Caco-2 (cell line): ENCODE results near the gene PLEKHA8. TPM values are rescaled to one million over a fixed set of nuclear protein-coding genes. Genes with fewer than 3 reads are reported as not detected.

Experiments used
- BruUV-seq: library from RNA; stranded (reverse); fragments of 400-500 nt; replicated peaks from 2 replicates; lab custom pipeline; 2021; lab: Mats Ljungman, UMichigan
- CTCF ChIA-PET: fragments of 300-600 bp; sonication (Branson Sonifier 250); formaldehyde crosslinking; loops from one replicate; lab custom pipeline; 2022; ENCODE audit warnings: antibody characterized with exemption; lab: Charles Lee
- POLR2A ChIA-PET: fragments of 300-600 bp; sonication (Branson Sonifier 250); formaldehyde crosslinking; loops from one replicate; lab custom pipeline; 2022; ENCODE audit warnings: antibody characterized with exemption; lab: Charles Lee
- DNase-seq, 2 experiments: peaks; one replicate each; pipeline versions ENCODE4 v3.0.0 to v3.0.0-alpha.2; 2020 to 2022
- H3K27me3 ChIP-seq: replicated peaks from 2 replicates; pipeline ENCODE4 v1.6.0; 2011; ENCODE audit warnings: low read length; ENCODE audit not compliant: control insufficient read depth, insufficient read depth
- H3K36me3 ChIP-seq: 2 replicates; pipeline ENCODE4 v1.5.1; 2011; ENCODE audit warnings: low read length; ENCODE audit not compliant: control insufficient read depth, insufficient read depth
- H3K4me1 ChIP-seq: fragments of 250-450 bp; sonication (Bioruptor Pico); 2 replicates; pipeline ENCODE4 v1.5.1; 2020; ENCODE audit warnings: mild to moderate bottlenecking
- H3K4me3 ChIP-seq: 2 replicates; pipeline ENCODE4 v1.5.1; 2011; ENCODE audit warnings: low read depth, mild to moderate bottlenecking, control low read depth, low read length
- H3K9me3 ChIP-seq: fragments of 250-450 bp; sonication (Bioruptor Pico); 2 replicates; pipeline ENCODE4 v1.5.1; 2020; ENCODE audit warnings: mild to moderate bottlenecking, moderate library complexity
- H3K27ac Mint-ChIP-seq: one replicate; pipeline ENCODE4 v1.8.0; 2022; ENCODE audit warnings: mixed read lengths; ENCODE audit not compliant: unreplicated experiment
- H3K27me3 Mint-ChIP-seq: one replicate; pipeline ENCODE4 v1.8.0; 2022; ENCODE audit warnings: mixed read lengths; ENCODE audit not compliant: insufficient read depth, unreplicated experiment
- H3K36me3 Mint-ChIP-seq: one replicate; pipeline ENCODE4 v1.8.0; 2022; ENCODE audit warnings: mild to moderate bottlenecking, mixed read lengths; ENCODE audit not compliant: insufficient read depth, unreplicated experiment
- H3K4me1 Mint-ChIP-seq: one replicate; pipeline ENCODE4 v1.8.0; 2022; ENCODE audit warnings: low read depth, mixed read lengths; ENCODE audit not compliant: unreplicated experiment
- H3K4me3 Mint-ChIP-seq: one replicate; pipeline ENCODE4 v1.8.0; 2022; ENCODE audit warnings: mild to moderate bottlenecking, moderate library complexity, mixed read lengths; ENCODE audit not compliant: unreplicated experiment
- H3K9me3 Mint-ChIP-seq: one replicate; pipeline ENCODE4 v1.8.0; 2022; ENCODE audit warnings: mixed read lengths; ENCODE audit not compliant: unreplicated experiment
- CTCF ChIP-seq, 2 experiments: fragments of 200-600 bp in 1 of 2; IDR thresholded peaks; 1 replicate in 1 of 2; 2 replicates in 1 of 2; pipeline versions ENCODE4 v1.5.1 to v1.8.0; 2011 to 2022; ENCODE audit warnings: antibody characterized with exemption in 1 of 2, control low read depth in 1 of 2, inconsistent platforms in 1 of 2, low read depth in 1 of 2, low read length in 1 of 2, mild to moderate bottlenecking in 1 of 2, moderate library complexity in 1 of 2; ENCODE audit not compliant: insufficient read depth in 1 of 2, severe bottlenecking in 1 of 2, unreplicated experiment in 1 of 2
- intact Hi-C: fragments of 100-400 bp; cut with micrococcal nuclease; formaldehyde crosslinking; loops from one replicate; pipeline ENCODE4 v1.10.0; 2022; ENCODE audit not compliant: unreplicated experiment
- total RNA-seq: library from RNA; stranded (reverse); gene quantifications from 2 replicates; pipeline ENCODE4 v1.2.3, GENCODE V29; 2022

The PLEKHA8 gene
- total RNA-seq, 1 experiment from 2014 or later = 32.5 TPM

- no peaks in the 10 kb centered on the region for H3K9me3 ChIP-seq
- Mint-ChIP-seq H3K27me3 (peaks cover 4% of the 10 kb centered on the region), H3K4me1 (no peaks in the 10 kb centered on the region), H3K36me3 (no peaks in the 10 kb centered on the region), H3K4me3 (no peak overlapping the region), H3K9me3 (no peaks in the 10 kb centered on the region), H3K27ac (no peak overlapping the region)
- no TSS peak for BruUV-seq
- no peak for DNase-seq
- H3K36me3 ChIP-seq = no peaks in the 10 kb centered on the region
- no peak for TF ChIP-seq CTCF (IDR thresholded peaks at IDR 0.05; ENCODE audit: insufficient read depth in 1 of 2, low read depth in 1 of 2, low read length in 1 of 2, severe bottlenecking in 1 of 2, unreplicated experiment in 1 of 2)
- ChIA-PET POLR2A (no interaction called here), CTCF (interaction anchor here (0.7 kb wide), 1 partner anchor 236 kb away, joined by 3 read pairs; no protein-coding TSS in a partner anchor)
- H3K27me3 ChIP-seq = no peaks in the 10 kb centered on the region
- peaks cover 15% of the 10 kb centered on the region; the same call in 1 of the 2 replicates for H3K4me1 ChIP-seq
- intact Hi-C loops = no loop called here
- no peak overlapping the region for H3K4me3 ChIP-seq
These were observed 134.5 kb downstream of the PLEKHA8 start for GRCh38 chr7:30162622-30163124.

GRCh38 chr7:30163231-30163894 is 135.2 kb downstream of the PLEKHA8 start:
- Mint-ChIP-seq H3K36me3 (no peaks in the 10 kb centered on the region), H3K9me3 (no peaks in the 10 kb centered on the region), H3K4me1 (no peaks in the 10 kb centered on the region), H3K27ac (no peak overlapping the region), H3K27me3 (peaks cover 9% of the 10 kb centered on the region), H3K4me3 (no peak overlapping the region)
- peaks cover 15% of the 10 kb centered on the region; the same call in 1 of the 2 replicates for H3K4me1 ChIP-seq
- POLR2A ChIA-PET = no interaction called here
- H3K9me3 ChIP-seq = no peaks in the 10 kb centered on the region
- no peaks in the 10 kb centered on the region for H3K27me3 ChIP-seq
- no peak for TF ChIP-seq CTCF (IDR thresholded peaks at IDR 0.05; ENCODE audit: insufficient read depth in 1 of 2, low read depth in 1 of 2, low read length in 1 of 2, severe bottlenecking in 1 of 2, unreplicated experiment in 1 of 2)
- DNase-seq = no peak
- H3K4me3 ChIP-seq = no peak overlapping the region
- CTCF ChIA-PET = interaction anchor here (0.5 kb wide), 1 partner anchor 295 kb away, joined by 3 read pairs; no protein-coding TSS in a partner anchor
- H3K36me3 ChIP-seq = no peaks in the 10 kb centered on the region
- intact Hi-C loops = no loop called here
- BruUV-seq = no TSS peak

GRCh38 chr7:30164567-30164966 is 136.4 kb downstream of the PLEKHA8 start:
- H3K27ac Mint-ChIP-seq = no peak overlapping the region
- peak in 1 of 2 experiments; percentile 46 for DNase-seq
- intact Hi-C loops = loop anchor here (1.0 to 2.0 kb wide), 3 partner anchors 62 to 400 kb away; no protein-coding TSS in a partner anchor
- H3K4me1 Mint-ChIP-seq = no peaks in the 10 kb centered on the region
- BruUV-seq = no TSS peak
- no peaks in the 10 kb centered on the region for H3K9me3 ChIP-seq
- H3K4me1 ChIP-seq = peaks cover 15% of the 10 kb centered on the region; the same call in 1 of the 2 replicates
- ChIA-PET CTCF (interaction anchor here (0.6 to 1.2 kb wide), 8 partner anchors 8 to 399 kb away, joined by 3 to 10 read pairs (median 3); no protein-coding TSS in a partner anchor), POLR2A (no interaction called here)
- no peaks in the 10 kb centered on the region for H3K36me3 ChIP-seq
- no peak overlapping the region for H3K4me3 ChIP-seq
- no peak overlapping the region for H3K4me3 Mint-ChIP-seq
- no peaks in the 10 kb centered on the region for H3K36me3 Mint-ChIP-seq
- no peaks in the 10 kb centered on the region for H3K27me3 ChIP-seq
- H3K27me3 Mint-ChIP-seq = peaks cover 13% of the 10 kb centered on the region
- no peaks in the 10 kb centered on the region for H3K9me3 Mint-ChIP-seq
- peak; percentile 25 to 59 for TF ChIP-seq CTCF (IDR thresholded peaks at IDR 0.05; ENCODE audit: insufficient read depth in 1 of 2, low read depth in 1 of 2, low read length in 1 of 2, severe bottlenecking in 1 of 2, unreplicated experiment in 1 of 2)
